ENCODE results near the gene USP10. TPM values are rescaled to one million over a fixed set of nuclear protein-coding genes. Genes with fewer than 3 reads are reported as not detected.

Gene USP10
- total and polyA plus RNA-seq, 2 donors from 2014 or later, result 36.8 to 79.5 TPM

GRCh38 chr16:84775262-84775810 lies 75.5 kb downstream of the USP10 start:
- no peak overlapping the region for H3K27ac ChIP-seq (ENCODE audit: low read depth in 2 of 2, low read length in 2 of 2)
- DNase-seq, result no peak
- H3K9me3 ChIP-seq (ENCODE audit: control insufficient read depth in 2 of 3, insufficient read depth in 1 of 3, low read length in 3 of 3), result no peaks in the 10 kb centered on the region
- intact Hi-C loops (cut with DNase I), result no loop called here
- H3K4me3 ChIP-seq (ENCODE audit: low read length in 3 of 3), result no peak overlapping the region
- peaks cover 2 to 36% (median 19%) of the 10 kb centered on the region in 3 donors for H3K36me3 ChIP-seq (ENCODE audit: control insufficient read depth in 2 of 3, insufficient read depth in 3 of 3, low read length in 3 of 3)
- no peak for FAIRE-seq
- no peak overlapping the region for H3K9ac ChIP-seq (ENCODE audit: low read length in 3 of 3)
- no peaks in the 10 kb centered on the region for H3K27me3 ChIP-seq (ENCODE audit: control insufficient read depth, insufficient read depth, low read length)
- no peaks in the 10 kb centered on the region for H3K4me1 ChIP-seq (ENCODE audit: control insufficient read depth in 2 of 3, insufficient read depth in 2 of 3, low read depth in 1 of 3, low read length in 3 of 3)
- no peak for TF ChIP-seq CTCF (IDR thresholded peaks at IDR 0.05; ENCODE audit: borderline replicate concordance, extremely low read depth, insufficient read depth)

GRCh38 chr16:84777435-84777834 lies 77.6 kb downstream of the USP10 start:
- FAIRE-seq (no peak), DNase-seq (no peak)
- TF ChIP-seq CTCF (IDR thresholded peaks at IDR 0.05; ENCODE audit: borderline replicate concordance, extremely low read depth, insufficient read depth), result no peak
- Histone ChIP-seq H3K4me1 (ENCODE audit: control insufficient read depth in 2 of 3, insufficient read depth in 2 of 3, low read depth in 1 of 3, low read length in 3 of 3) (no peaks in the 10 kb centered on the region), H3K27ac (ENCODE audit: low read depth in 2 of 2, low read length in 2 of 2) (no peak overlapping the region), H3K9ac (ENCODE audit: low read length in 3 of 3) (no peak overlapping the region), H3K27me3 (ENCODE audit: control insufficient read depth, insufficient read depth, low read length) (no peaks in the 10 kb centered on the region), H3K4me3 (ENCODE audit: low read length in 3 of 3) (no peak overlapping the region), H3K9me3 (ENCODE audit: control insufficient read depth in 2 of 3, insufficient read depth in 1 of 3, low read length in 3 of 3) (no peaks in the 10 kb centered on the region), H3K36me3 (ENCODE audit: control insufficient read depth in 2 of 3, insufficient read depth in 3 of 3, low read length in 3 of 3) (peaks cover 2 to 32% (median 17%) of the 10 kb centered on the region in 3 donors)
- intact Hi-C loops (cut with DNase I), result no loop called here

- FAIRE-seq, result no peak
- Histone ChIP-seq H3K27ac (ENCODE audit: low read depth in 2 of 2, low read length in 2 of 2) (no peak overlapping the region), H3K27me3 (ENCODE audit: control insufficient read depth, insufficient read depth, low read length) (no peaks in the 10 kb centered on the region), H3K36me3 (ENCODE audit: control insufficient read depth in 2 of 3, insufficient read depth in 3 of 3, low read length in 3 of 3) (peaks cover 2 to 26% (median 12%) of the 10 kb centered on the region in 3 donors), H3K9ac (ENCODE audit: low read length in 3 of 3) (no peak overlapping the region), H3K4me3 (ENCODE audit: low read length in 3 of 3) (no peak overlapping the region), H3K9me3 (ENCODE audit: control insufficient read depth in 2 of 3, insufficient read depth in 1 of 3, low read length in 3 of 3) (no peaks in the 10 kb centered on the region), H3K4me1 (ENCODE audit: control insufficient read depth in 2 of 3, insufficient read depth in 2 of 3, low read depth in 1 of 3, low read length in 3 of 3) (no peaks in the 10 kb centered on the region)
- DNase-seq, result peak in 1 of 5 donors; percentile 10
- intact Hi-C loops (cut with DNase I), result no loop called here
- TF ChIP-seq CTCF (IDR thresholded peaks at IDR 0.05; ENCODE audit: borderline replicate concordance, extremely low read depth, insufficient read depth), result no peak
Observed at GRCh38 chr16:84778720-84779119, 78.9 kb downstream of the USP10 start.

- no peaks in the 10 kb centered on the region for H3K27me3 ChIP-seq (ENCODE audit: control insufficient read depth, insufficient read depth, low read length)
- H3K27ac ChIP-seq (ENCODE audit: low read depth in 2 of 2, low read length in 2 of 2), result no peak overlapping the region
- no peaks in the 10 kb centered on the region for H3K9me3 ChIP-seq (ENCODE audit: control insufficient read depth in 2 of 3, insufficient read depth in 1 of 3, low read length in 3 of 3)
- no peak for TF ChIP-seq CTCF (IDR thresholded peaks at IDR 0.05; ENCODE audit: borderline replicate concordance, extremely low read depth, insufficient read depth)
- DNase-seq, result no peak
- H3K4me1 ChIP-seq (ENCODE audit: control insufficient read depth in 2 of 3, insufficient read depth in 2 of 3, low read depth in 1 of 3, low read length in 3 of 3), result no peaks in the 10 kb centered on the region
- peaks cover 2 to 22% (median 12%) of the 10 kb centered on the region in 3 donors for H3K36me3 ChIP-seq (ENCODE audit: control insufficient read depth in 2 of 3, insufficient read depth in 3 of 3, low read length in 3 of 3)
- H3K4me3 ChIP-seq (ENCODE audit: low read length in 3 of 3), result no peak overlapping the region
- intact Hi-C loops (cut with DNase I), result no loop called here
- H3K9ac ChIP-seq (ENCODE audit: low read length in 3 of 3), result no peak overlapping the region
- FAIRE-seq, result no peak
Observed at GRCh38 chr16:84780063-84780462, 80.3 kb downstream of the USP10 start.
